ENCODE data around the gene RANBP9. TPM values are rescaled to one million over a fixed set of nuclear protein-coding genes. Genes with fewer than 3 reads are reported as not detected.

RANBP9 gene
- total and polyA plus RNA-seq, 2 experiments from 2014 or later: 12.1 to 31.8 TPM

GRCh38 chr6:13681305-13682061, 30.2 kb downstream of the RANBP9 start:
- TF ChIP-seq ZNF114 (CRISPR knock-in tag; IDR thresholded peaks at IDR 0.05) (no peak), CTCF (conservative IDR thresholded peaks at IDR 0.05; ENCODE audit: low read depth in 2 of 2) (no peak), REST (IDR thresholded peaks at IDR 0.05; ENCODE audit: unreplicated experiment) (no peak), CREB1 (CRISPR knock-in tag; IDR thresholded peaks at IDR 0.05; ENCODE audit: low read depth) (no peak), STAT1 (IDR thresholded peaks at IDR 0.05; ENCODE audit: unreplicated experiment) (no peak), EZH2phosphoT487 (IDR thresholded peaks at IDR 0.05; ENCODE audit: unreplicated experiment) (no peak), EZH2 (IDR thresholded peaks at IDR 0.05; ENCODE audit: low read depth, unreplicated experiment) (no peak), ZNF331 (CRISPR knock-in tag; IDR thresholded peaks at IDR 0.05; ENCODE audit: low read depth) (no peak), JUNB (IDR thresholded peaks at IDR 0.05; ENCODE audit: unreplicated experiment) (no peak), POLR2AphosphoS5 (IDR thresholded peaks at IDR 0.05; ENCODE audit: low read depth) (no peak)
- TF ChIP-seq, protein P1, sequence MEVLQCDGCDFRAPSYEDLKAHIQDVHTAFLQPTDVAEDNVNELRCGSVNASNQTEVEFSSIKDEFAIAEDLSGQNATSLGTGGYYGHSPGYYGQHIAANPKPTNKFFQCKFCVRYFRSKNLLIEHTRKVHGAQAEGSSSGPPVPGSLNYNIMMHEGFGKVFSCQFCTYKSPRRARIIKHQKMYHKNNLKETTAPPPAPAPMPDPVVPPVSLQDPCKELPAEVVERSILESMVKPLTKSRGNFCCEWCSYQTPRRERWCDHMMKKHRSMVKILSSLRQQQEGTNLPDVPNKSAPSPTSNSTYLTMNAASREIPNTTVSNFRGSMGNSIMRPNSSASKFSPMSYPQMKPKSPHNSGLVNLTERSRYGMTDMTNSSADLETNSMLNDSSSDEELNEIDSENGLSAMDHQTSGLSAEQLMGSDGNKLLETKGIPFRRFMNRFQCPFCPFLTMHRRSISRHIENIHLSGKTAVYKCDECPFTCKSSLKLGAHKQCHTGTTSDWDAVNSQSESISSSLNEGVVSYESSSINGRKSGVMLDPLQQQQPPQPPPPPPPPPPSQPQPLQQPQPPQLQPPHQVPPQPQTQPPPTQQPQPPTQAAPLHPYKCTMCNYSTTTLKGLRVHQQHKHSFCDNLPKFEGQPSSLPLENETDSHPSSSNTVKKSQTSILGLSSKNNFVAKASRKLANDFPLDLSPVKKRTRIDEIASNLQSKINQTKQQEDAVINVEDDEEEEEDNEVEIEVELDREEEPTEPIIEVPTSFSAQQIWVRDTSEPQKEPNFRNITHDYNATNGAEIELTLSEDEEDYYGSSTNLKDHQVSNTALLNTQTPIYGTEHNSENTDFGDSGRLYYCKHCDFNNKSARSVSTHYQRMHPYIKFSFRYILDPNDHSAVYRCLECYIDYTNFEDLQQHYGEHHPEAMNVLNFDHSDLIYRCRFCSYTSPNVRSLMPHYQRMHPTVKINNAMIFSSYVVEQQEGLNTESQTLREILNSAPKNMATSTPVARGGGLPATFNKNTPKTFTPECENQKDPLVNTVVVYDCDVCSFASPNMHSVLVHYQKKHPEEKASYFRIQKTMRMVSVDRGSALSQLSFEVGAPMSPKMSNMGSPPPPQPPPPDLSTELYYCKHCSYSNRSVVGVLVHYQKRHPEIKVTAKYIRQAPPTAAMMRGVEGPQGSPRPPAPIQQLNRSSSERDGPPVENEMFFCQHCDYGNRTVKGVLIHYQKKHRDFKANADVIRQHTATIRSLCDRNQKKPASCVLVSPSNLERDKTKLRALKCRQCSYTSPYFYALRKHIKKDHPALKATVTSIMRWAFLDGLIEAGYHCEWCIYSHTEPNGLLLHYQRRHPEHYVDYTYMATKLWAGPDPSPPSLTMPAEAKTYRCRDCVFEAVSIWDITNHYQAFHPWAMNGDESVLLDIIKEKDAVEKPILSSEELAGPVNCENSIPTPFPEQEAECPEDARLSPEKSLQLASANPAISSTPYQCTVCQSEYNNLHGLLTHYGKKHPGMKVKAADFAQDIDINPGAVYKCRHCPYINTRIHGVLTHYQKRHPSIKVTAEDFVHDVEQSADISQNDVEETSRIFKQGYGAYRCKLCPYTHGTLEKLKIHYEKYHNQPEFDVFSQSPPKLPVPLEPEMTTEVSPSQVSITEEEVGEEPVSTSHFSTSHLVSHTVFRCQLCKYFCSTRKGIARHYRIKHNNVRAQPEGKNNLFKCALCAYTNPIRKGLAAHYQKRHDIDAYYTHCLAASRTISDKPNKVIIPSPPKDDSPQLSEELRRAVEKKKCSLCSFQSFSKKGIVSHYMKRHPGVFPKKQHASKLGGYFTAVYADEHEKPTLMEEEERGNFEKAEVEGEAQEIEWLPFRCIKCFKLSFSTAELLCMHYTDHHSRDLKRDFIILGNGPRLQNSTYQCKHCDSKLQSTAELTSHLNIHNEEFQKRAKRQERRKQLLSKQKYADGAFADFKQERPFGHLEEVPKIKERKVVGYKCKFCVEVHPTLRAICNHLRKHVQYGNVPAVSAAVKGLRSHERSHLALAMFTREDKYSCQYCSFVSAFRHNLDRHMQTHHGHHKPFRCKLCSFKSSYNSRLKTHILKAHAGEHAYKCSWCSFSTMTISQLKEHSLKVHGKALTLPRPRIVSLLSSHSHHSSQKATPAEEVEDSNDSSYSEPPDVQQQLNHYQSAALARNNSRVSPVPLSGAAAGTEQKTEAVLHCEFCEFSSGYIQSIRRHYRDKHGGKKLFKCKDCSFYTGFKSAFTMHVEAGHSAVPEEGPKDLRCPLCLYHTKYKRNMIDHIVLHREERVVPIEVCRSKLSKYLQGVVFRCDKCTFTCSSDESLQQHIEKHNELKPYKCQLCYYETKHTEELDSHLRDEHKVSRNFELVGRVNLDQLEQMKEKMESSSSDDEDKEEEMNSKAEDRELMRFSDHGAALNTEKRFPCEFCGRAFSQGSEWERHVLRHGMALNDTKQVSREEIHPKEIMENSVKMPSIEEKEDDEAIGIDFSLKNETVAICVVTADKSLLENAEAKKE (CRISPR knock-in tag; IDR thresholded peaks at IDR 0.05): no peak
- Histone ChIP-seq H2AFZ (no peak overlapping the region), H3K79me2 (replicated peaks; ENCODE audit: insufficient read depth) (peaks cover 93% of the 10 kb centered on the region), H3K4me2 (no peak overlapping the region), H4K20me1 (replicated peaks; ENCODE audit: insufficient read depth) (no peaks in the 10 kb centered on the region), H3K9me2 (ENCODE audit: insufficient read depth) (no peaks in the 10 kb centered on the region), H3K27ac (ENCODE audit: low read depth) (no peak overlapping the region), H3K4me1 (ENCODE audit: insufficient read depth) (no peaks in the 10 kb centered on the region), H3F3A (replicated peaks; ENCODE audit: low read depth) (no peaks in the 10 kb centered on the region), H3K36me3 (ENCODE audit: insufficient read depth) (no peaks in the 10 kb centered on the region), H3K27me3 (ENCODE audit: insufficient read depth) (no peaks in the 10 kb centered on the region), H3K4me3 (no peak overlapping the region)
- Mint-ChIP-seq H3K4me1 (peaks cover 8% of the 10 kb centered on the region), H3K27ac (no peak overlapping the region), H3K9me3 (0 out of 3 replicates have a peak, but pooled peaks cover 6% of the 10 kb centered on the region), H3K4me3 (no peak overlapping the region), H3K27me3 (ENCODE audit: insufficient read depth, low read depth, poor library complexity) (peaks cover 2% of the 10 kb centered on the region), H3K36me3 (ENCODE audit: low read depth) (peaks cover 9% of the 10 kb centered on the region; the same call in 2 of the 3 replicates)
- DNase-seq (ENCODE audit: low spot score) (no peak), ATAC-seq (no peak)
